ENCODE results near the gene CHRNE.

DNA sequence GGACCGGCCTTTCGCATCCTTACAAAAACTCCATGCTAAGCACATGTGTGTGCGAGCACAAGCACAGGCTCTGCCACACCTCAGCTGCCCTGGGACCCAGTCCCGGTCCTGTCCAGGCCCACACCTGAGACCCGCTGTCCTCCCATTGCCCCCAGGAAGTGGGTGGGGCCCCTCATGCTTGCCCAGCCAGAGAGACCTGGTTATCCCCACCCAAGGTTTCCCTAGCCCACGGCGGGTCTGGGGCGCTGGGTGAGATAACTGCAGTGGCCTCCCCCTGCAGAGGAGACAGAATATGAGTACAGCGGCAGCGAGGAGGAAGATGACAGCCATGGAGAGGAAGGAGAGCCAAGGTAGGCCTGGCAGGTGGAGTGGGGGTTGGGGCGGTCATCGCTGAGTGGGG is 16.1 kb downstream of the CHRNE start:
- TF ChIP-seq, protein P1, sequence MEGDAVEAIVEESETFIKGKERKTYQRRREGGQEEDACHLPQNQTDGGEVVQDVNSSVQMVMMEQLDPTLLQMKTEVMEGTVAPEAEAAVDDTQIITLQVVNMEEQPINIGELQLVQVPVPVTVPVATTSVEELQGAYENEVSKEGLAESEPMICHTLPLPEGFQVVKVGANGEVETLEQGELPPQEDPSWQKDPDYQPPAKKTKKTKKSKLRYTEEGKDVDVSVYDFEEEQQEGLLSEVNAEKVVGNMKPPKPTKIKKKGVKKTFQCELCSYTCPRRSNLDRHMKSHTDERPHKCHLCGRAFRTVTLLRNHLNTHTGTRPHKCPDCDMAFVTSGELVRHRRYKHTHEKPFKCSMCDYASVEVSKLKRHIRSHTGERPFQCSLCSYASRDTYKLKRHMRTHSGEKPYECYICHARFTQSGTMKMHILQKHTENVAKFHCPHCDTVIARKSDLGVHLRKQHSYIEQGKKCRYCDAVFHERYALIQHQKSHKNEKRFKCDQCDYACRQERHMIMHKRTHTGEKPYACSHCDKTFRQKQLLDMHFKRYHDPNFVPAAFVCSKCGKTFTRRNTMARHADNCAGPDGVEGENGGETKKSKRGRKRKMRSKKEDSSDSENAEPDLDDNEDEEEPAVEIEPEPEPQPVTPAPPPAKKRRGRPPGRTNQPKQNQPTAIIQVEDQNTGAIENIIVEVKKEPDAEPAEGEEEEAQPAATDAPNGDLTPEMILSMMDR (IDR thresholded peaks at IDR 0.05), result no peak
- no peak for TF ChIP-seq EZH2 (IDR thresholded peaks at IDR 0.05; ENCODE audit: borderline replicate concordance, insufficient read depth, low read depth, low read length, poor library complexity, severe bottlenecking)

Measured in B cell (primary cell).